Pancreas (tissue), 10 donors: ENCODE data around the gene CIBAR2. TPM values are rescaled to one million over a fixed set of nuclear protein-coding genes. Genes with fewer than 3 reads are reported as not detected.

Experiments used
- ATAC-seq, 4 donors: fragments of 200-7000 bp; cut with Tn5 transposase; one replicate each; pipeline versions ENCODE4 v1.8.0 to v1.9.1; 2020; ENCODE audit warnings: mild to moderate bottlenecking in 4 of 4, moderate library complexity in 4 of 4
- DNase-seq, 6 donors: peaks; one replicate each; pipeline ENCODE4 v3.0.0-alpha.2; 2020
- FAIRE-seq: peaks from 2 replicates; lab custom pipeline; 2012; peaks lifted over from hg19 to GRCh38; lab: Jason Lieb, UNC
- H3K27ac ChIP-seq, 4 donors: fragments of 200-600 bp; sonication (generic); 1 replicate in 3 of 4; 2 replicates in 1 of 4; pipeline versions ENCODE4 v1.5.0 to v1.8.0; 2020
- H3K27me3 ChIP-seq, 4 donors: fragments of 200-600 bp; one replicate each; pipeline ENCODE4 v1.8.0; 2021
- H3K36me3 ChIP-seq, 3 donors: fragments of 200-600 bp; sonication (generic) in 1 of 3; one replicate each; pipeline versions ENCODE4 v1.5.0 to v1.8.0; 2020 to 2021
- H3K4me1 ChIP-seq, 3 donors: fragments of 200-600 bp; one replicate each; pipeline ENCODE4 v1.8.0; 2021
- H3K4me3 ChIP-seq, 4 donors: fragments of 200-600 bp; sonication (generic) in 2 of 4; one replicate each; pipeline versions ENCODE4 v1.5.0 to v1.8.0; 2020 to 2021
- H3K9me3 ChIP-seq, 4 donors: fragments of 200-600 bp; one replicate each; pipeline ENCODE4 v1.8.0; 2021
- WGBS, 2 donors: extraction: QIAGEN DNeasy Blood & Tissue Kit; methylation state at CpG; one replicate each; pipeline ENCODE4 v1.1.7; 2013; 5-methylcytosine and 5-hydroxymethylcytosine counted together
- intact Hi-C, 3 donors: fragments of 100-400 bp; cut with DNase I; formaldehyde crosslinking; loops; one replicate each; pipeline versions ENCODE4 v1.11.1 to v1.14.2; 2022
- polyA plus RNA-seq, 2 donors: library from polyadenylated mRNA; stranded (reverse); fragments of 200-250 nt; gene quantifications; one replicate each; pipeline ENCODE4 v1.2.3, GENCODE V29; 2013
- total RNA-seq, 6 donors: library from RNA; stranded (reverse); fragmentation: NEBNext Ultra II Directional in 4 of 6; extraction: Animal tissue kit (Norgen Biotek cat#: 25700) in 4 of 6; gene quantifications; one replicate each; pipeline versions ENCODE4 v1.2.1 to v1.2.4, GENCODE V29; 2021 to 2023
- TF ChIP-seq, protein P1 (sequence below), 4 donors: fragments of 200-600 bp; sonication (generic) in 3 of 4; IDR thresholded peaks; one replicate each; pipeline versions ENCODE4 v1.5.0 to v1.8.0; 2021; ENCODE audit warnings: antibody characterized with exemption in 4 of 4
- donor health status: healthy with polysubstance abuse.
- donor health status: DM: no; HTN: no; CAD: no; lungs with moderate emphysema.
- donor health status: DM: no; HTN: no; CAD: no.
- donor health status: control.
- donor health status: control.
- donor health status: Bipolar disorder and iron deficiency.
- donor health status: DM: yes; HTN: yes; CAD: no.
- donor health status: DM: no; HTN: no; CAD: no.
- donor health status: DM: no; HTN: no; CAD: no.
- donor health status: DM: yes; HTN: yes; CAD: no.

CIBAR2 gene
- total and polyA plus RNA-seq, 8 donors, result 0.05 TPM; not detected in 7

- Histone ChIP-seq H3K4me3 (no peak overlapping the region), H3K4me1 (peaks cover 2 to 7% (median 2%) of the 10 kb centered on the region in 3 donors), H3K9me3 (no peaks in the 10 kb centered on the region), H3K36me3 (no peaks in the 10 kb centered on the region), H3K27me3 (no peaks in the 10 kb centered on the region), H3K27ac (no peak overlapping the region)
- TF ChIP-seq, protein P1, sequence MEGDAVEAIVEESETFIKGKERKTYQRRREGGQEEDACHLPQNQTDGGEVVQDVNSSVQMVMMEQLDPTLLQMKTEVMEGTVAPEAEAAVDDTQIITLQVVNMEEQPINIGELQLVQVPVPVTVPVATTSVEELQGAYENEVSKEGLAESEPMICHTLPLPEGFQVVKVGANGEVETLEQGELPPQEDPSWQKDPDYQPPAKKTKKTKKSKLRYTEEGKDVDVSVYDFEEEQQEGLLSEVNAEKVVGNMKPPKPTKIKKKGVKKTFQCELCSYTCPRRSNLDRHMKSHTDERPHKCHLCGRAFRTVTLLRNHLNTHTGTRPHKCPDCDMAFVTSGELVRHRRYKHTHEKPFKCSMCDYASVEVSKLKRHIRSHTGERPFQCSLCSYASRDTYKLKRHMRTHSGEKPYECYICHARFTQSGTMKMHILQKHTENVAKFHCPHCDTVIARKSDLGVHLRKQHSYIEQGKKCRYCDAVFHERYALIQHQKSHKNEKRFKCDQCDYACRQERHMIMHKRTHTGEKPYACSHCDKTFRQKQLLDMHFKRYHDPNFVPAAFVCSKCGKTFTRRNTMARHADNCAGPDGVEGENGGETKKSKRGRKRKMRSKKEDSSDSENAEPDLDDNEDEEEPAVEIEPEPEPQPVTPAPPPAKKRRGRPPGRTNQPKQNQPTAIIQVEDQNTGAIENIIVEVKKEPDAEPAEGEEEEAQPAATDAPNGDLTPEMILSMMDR (IDR thresholded peaks at IDR 0.05), result no peak
- FAIRE-seq (no peak), DNase-seq (peak in 1 of 6 donors; percentile 38), ATAC-seq (no peak)
- intact Hi-C loops, result no loop called here
- 95 to 97% methylated on average over 7 of the region's 7 CpGs for WGBS, 2 donors
Observed at GRCh38 chr16:85142129-85142513, 29.8 kb upstream of the CIBAR2 start.

DNA sequence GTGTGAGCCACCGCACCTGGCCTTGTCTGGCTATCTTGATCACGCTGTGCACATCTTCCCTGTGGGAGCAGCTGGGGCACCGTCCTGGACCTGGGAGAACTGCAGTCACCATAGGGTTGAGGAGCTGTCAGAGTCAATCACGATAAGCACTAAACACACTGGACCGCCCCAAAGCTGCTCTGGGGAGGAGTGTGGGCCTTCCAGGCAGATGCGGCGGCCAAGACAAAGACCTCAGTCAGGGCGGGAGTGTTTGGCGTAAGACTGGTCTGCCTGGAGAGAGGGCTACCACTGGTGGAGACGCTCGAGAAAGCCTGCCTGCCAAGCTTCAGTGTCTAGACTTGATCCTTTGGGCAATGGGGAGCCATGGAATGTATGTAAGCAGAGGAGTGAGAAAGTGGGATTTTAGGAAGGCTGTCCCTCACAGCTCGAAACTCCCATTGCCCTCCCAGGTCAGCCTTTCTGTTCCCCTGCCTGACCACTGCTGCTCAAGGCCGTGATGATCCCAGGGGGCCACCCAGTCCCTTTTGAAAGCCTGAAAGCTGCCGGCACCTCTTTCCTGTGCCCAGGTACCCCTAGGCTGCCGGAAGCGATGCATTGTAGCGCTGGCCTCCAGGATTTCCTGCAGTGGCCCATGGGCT, 29.3 kb upstream of the CIBAR2 start:
- H3K9me3 ChIP-seq, result no peaks in the 10 kb centered on the region
- H3K4me1 ChIP-seq, result peaks cover 4 to 12% (median 8%) of the 10 kb centered on the region in 3 donors
- WGBS, 2 donors, result 86 to 87% methylated on average over 17 of the region's 17 CpGs
- no peak overlapping the region for H3K4me3 ChIP-seq
- no peaks in the 10 kb centered on the region for H3K27me3 ChIP-seq
- H3K27ac ChIP-seq, result no peak overlapping the region
- DNase-seq (peak in 1 of 6 donors; percentile 33), ATAC-seq (no peak), FAIRE-seq (no peak)
- no peaks in the 10 kb centered on the region for H3K36me3 ChIP-seq
- intact Hi-C loops, result no loop called here
- TF ChIP-seq, protein P1 (IDR thresholded peaks at IDR 0.05), result no peak

DNA sequence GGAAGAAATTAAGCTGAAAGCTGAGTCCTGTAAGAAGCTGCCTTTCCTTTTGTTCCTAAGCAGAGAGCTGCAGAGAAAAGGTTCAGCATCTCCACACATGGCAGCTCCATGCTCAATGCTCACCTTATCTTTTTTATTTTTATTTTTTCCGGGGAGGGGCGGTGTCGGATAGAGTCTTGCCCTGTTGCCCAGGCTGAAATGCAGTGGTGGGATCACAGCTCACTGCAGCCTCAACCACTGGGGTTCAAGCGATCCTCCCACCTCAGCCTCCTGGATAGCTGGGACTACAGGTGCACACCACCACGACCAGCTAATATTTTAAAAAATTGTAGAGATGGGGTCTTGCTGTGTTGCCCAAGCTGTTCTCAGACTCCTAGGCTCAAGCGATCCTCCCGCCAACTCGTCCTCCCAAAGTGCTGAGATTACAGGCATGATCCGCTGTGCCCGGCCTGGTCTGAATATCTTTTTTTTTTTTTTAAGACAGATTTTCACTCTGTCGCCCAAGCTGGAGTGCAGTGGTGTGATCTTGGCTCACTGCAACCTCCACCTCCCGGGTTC, 28.3 kb upstream of the CIBAR2 start:
- H3K4me1 ChIP-seq, result peaks cover 4 to 14% (median 8%) of the 10 kb centered on the region in 3 donors
- WGBS, 2 donors, result 82 to 87% methylated on average over 12 of the region's 12 CpGs
- H3K9me3 ChIP-seq, result no peaks in the 10 kb centered on the region
- H3K36me3 ChIP-seq, result no peaks in the 10 kb centered on the region
- no peaks in the 10 kb centered on the region for H3K27me3 ChIP-seq
- intact Hi-C loops, result no loop called here
- FAIRE-seq, result no peak
- ATAC-seq, result no peak
- DNase-seq, result no peak
- no peak overlapping the region for H3K4me3 ChIP-seq
- TF ChIP-seq, protein P1 (IDR thresholded peaks at IDR 0.05), result no peak
- no peak overlapping the region for H3K27ac ChIP-seq

GRCh38 chr16:85139881-85140339, 27.6 kb upstream of the CIBAR2 start:
- DNase-seq, result no peak
- no peak overlapping the region for H3K4me3 ChIP-seq
- no peak for ATAC-seq
- no peak for FAIRE-seq
- H3K27me3 ChIP-seq, result no peaks in the 10 kb centered on the region
- peaks cover 4 to 14% (median 8%) of the 10 kb centered on the region in 3 donors for H3K4me1 ChIP-seq
- WGBS, 2 donors, result 89 to 91% methylated on average over 9 of the region's 9 CpGs
- H3K36me3 ChIP-seq, result no peaks in the 10 kb centered on the region
- TF ChIP-seq, protein P1 (IDR thresholded peaks at IDR 0.05), result no peak
- intact Hi-C loops, result no loop called here
- H3K27ac ChIP-seq, result no peak overlapping the region
- H3K9me3 ChIP-seq, result no peaks in the 10 kb centered on the region
